Activated CD8-positive, alpha-beta T cell treated with anti-CD3 and anti-CD28 coated beads, Interleukin-2, amount 10 ng/mL, durations not matched to agents 7 days and 5 days (primary cell): ENCODE results near the gene CCDC63. TPM values are rescaled to one million over a fixed set of nuclear protein-coding genes. Genes with fewer than 3 reads are reported as not detected.

Source experiments
- ATAC-seq: fragments of 150-1000 bp; cut with Tn5 transposase; one replicate; pipeline ENCODE4 v1.10.0; 2021; ENCODE audit warnings: moderate library complexity
- CTCF ChIA-PET: fragments of 350-600 bp; sonication (Branson Sonifier 250); formaldehyde crosslinking; loops from one replicate; lab custom pipeline; 2021; ENCODE audit warnings: antibody characterized with exemption; lab: Charles Lee
- POLR2A ChIA-PET: fragments of 350-600 bp; sonication (Branson Sonifier 250); formaldehyde crosslinking; loops from one replicate; lab custom pipeline; 2021; ENCODE audit warnings: antibody characterized with exemption; lab: Charles Lee
- DNase-seq: peaks from one replicate; pipeline ENCODE4 v3.0.0-alpha.2; 2020
- H3K27ac Mint-ChIP-seq: one replicate; pipeline ENCODE4 v1.8.0; 2021; ENCODE audit warnings: mild to moderate bottlenecking, mixed read lengths
- H3K27me3 Mint-ChIP-seq: one replicate; pipeline ENCODE4 v1.8.0; 2021; ENCODE audit warnings: low read depth, mixed read lengths
- H3K36me3 Mint-ChIP-seq: one replicate; pipeline ENCODE4 v1.8.0; 2021; ENCODE audit warnings: low read depth, mixed read lengths
- H3K4me1 Mint-ChIP-seq: one replicate; pipeline ENCODE4 v1.8.0; 2021; ENCODE audit warnings: low read depth, mixed read lengths
- H3K4me3 Mint-ChIP-seq: one replicate; pipeline ENCODE4 v1.8.0; 2021; ENCODE audit warnings: mild to moderate bottlenecking, mixed read lengths
- H3K9me3 Mint-ChIP-seq: one replicate; pipeline ENCODE4 v1.8.0; 2022; ENCODE audit warnings: mixed read lengths; ENCODE audit not compliant: insufficient read depth
- total RNA-seq, 2 experiments: library from RNA; stranded (reverse); gene quantifications; one replicate each; pipeline ENCODE4 v1.2.3, GENCODE V29; 2021

The CCDC63 gene
- total RNA-seq, 2 experiments from 2014 or later = not detected

DNA sequence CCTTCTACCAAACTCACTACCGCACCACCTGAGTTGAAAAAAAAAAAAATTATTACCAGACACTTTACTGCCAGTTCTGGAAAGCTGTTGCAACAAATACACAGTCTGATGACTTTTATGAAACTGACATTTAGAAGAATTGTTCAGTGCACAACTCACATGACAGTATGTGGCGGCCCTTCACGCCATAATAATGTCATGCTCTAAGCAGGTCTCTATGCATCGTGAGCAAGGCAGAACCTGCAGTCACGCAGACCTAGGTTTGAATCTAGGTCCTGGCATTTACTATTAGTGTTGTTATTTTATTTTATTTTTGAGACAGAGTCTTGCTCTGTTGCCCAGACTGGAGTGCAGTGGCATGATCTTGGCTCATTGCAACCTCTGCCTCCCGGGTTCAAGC lies 65.5 kb downstream of the CCDC63 start:
- POLR2A ChIA-PET = no interaction called here
- no peak for ATAC-seq
- CTCF ChIA-PET = no interaction called here
- no peak for DNase-seq
- Mint-ChIP-seq H3K27me3 (no peaks in the 10 kb centered on the region), H3K9me3 (no peaks in the 10 kb centered on the region), H3K27ac (no peak overlapping the region), H3K4me1 (no peaks in the 10 kb centered on the region), H3K36me3 (no peaks in the 10 kb centered on the region), H3K4me3 (no peak overlapping the region)

DNA sequence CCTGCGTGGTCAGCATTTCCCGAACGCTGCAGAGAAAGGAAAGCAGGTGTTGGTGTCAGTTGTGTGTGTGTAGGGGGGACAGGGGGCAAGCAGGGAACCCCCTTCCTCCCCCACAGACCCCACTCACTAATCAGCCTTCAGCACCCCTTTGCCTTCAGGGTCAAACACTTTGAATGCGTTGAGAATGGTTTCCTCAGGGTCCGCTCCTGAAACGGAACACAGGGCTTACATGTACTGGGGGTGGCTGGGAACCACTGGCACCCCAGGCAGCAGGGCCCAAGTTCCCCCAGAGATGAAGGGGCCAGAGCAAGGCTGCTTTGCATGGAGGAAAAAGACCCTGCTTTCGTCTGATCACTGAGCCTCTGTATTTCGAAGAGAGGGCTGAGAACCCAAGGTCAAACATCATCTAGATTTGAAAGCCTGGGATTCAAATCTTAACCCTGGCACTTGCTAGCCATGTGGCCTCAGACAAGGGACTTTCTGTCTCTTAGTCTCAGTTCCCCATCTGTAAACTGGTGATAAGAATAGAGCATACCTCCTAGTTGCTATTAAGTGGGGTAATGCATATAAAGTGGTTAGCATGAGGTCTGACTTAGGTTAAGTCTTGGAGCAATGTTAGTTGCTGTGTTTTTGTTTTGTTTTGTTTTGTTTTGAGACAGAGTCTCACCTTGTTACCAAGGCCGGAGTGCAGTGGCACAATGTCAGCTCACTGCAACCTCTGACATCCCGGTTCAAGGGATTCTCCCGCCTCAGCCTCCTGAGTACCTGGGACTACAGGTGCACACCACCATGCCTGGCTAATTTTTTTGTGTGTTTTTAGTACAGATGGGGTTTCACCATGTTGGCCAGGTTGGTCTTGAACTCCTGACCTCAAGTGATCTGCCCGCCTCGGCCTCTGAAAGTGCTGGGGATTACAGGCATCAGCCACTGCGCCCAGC lies 66.6 kb downstream of the CCDC63 start:
- Mint-ChIP-seq H3K36me3 (no peaks in the 10 kb centered on the region), H3K9me3 (no peaks in the 10 kb centered on the region), H3K4me1 (no peaks in the 10 kb centered on the region), H3K4me3 (no peak overlapping the region), H3K27ac (no peak overlapping the region), H3K27me3 (peaks cover 4% of the 10 kb centered on the region)
- DNase-seq = no peak
- ChIA-PET POLR2A (no interaction called here), CTCF (no interaction called here)
- no peak for ATAC-seq

DNA sequence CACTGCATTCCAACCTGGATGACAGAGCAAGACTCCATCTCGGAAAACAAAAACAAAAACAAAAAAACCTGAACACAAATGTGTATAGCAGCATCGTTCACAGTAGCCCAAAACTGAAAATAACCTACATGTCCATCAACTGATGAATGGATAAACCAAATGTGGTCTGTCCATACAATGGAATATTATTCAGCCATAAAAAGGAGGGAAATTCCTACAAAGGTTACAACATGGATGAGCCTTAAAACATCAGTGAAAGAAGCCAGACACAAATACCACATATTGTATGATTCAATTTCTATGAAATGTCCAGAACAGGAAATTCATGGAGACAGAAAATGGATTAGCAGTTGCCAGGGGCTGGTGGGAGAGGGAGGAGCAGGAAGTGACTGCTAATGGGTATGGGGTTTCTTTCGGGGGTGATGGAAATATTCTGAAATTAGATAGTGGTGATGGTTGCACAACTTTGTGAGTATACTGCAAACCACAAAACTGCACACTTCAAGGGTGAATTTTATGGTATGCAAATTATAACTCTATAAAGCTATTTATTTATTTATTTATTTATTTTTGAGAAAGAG lies 69.6 kb downstream of the CCDC63 start:
- Mint-ChIP-seq H3K27me3 (peaks cover 4% of the 10 kb centered on the region), H3K4me3 (no peak overlapping the region), H3K4me1 (no peaks in the 10 kb centered on the region), H3K9me3 (no peaks in the 10 kb centered on the region), H3K27ac (no peak overlapping the region), H3K36me3 (no peaks in the 10 kb centered on the region)
- ATAC-seq (no peak), DNase-seq (no peak)
- ChIA-PET POLR2A (no interaction called here), CTCF (interaction anchor here (1.3 kb wide), 1 partner anchor 10 kb away, joined by 3 read pairs; no protein-coding TSS in a partner anchor)

DNA sequence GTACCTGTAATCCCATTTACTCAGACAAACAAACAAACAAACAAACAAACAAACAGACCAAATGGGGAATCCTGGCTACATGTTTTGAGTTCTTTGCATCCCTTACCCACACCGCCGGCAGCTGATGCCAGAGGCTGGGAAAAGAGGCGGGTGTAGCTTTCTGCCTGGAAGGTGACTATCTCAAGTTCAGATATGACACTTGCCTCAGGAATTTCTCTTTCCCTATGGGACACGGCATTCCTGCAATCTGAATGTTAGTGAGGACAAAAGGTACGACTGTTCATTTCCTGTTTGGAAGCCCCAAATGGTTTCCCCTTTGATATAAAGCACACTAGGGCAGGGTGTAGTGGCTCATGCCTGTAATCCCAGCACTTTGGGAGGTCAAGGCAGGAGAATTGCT lies 70.7 kb downstream of the CCDC63 start:
- no peaks in the 10 kb centered on the region for H3K4me1 Mint-ChIP-seq
- DNase-seq (no peak), ATAC-seq (no peak)
- H3K27ac Mint-ChIP-seq = no peak overlapping the region
- no peaks in the 10 kb centered on the region for H3K36me3 Mint-ChIP-seq
- no peaks in the 10 kb centered on the region for H3K9me3 Mint-ChIP-seq
- no peak overlapping the region for H3K4me3 Mint-ChIP-seq
- peaks cover 4% of the 10 kb centered on the region for H3K27me3 Mint-ChIP-seq
- POLR2A ChIA-PET = no interaction called here
- CTCF ChIA-PET = no interaction called here

DNA sequence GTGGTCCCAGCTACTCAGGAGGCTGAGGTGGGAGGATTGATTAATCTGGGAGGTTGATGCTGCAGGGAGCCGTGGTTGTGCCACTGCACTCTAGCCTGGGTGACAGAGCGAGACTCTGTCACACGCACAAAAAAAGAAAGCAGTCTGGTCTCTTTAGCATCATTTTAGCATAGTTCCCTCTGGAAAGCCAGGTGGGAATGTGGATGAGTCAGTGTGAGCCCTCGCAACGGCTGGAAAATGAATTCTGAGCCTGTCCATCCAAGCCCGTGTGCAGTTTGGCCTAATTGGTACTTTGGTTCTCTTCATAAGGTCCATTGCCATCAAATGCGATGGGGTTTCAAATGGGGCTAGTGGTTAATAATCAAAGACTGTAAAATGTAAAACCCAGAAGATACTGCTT lies 71.2 kb downstream of the CCDC63 start:
- CTCF ChIA-PET = no interaction called here
- Mint-ChIP-seq H3K4me3 (no peak overlapping the region), H3K9me3 (no peaks in the 10 kb centered on the region), H3K27me3 (peaks cover 4% of the 10 kb centered on the region), H3K27ac (no peak overlapping the region), H3K36me3 (no peaks in the 10 kb centered on the region), H3K4me1 (no peaks in the 10 kb centered on the region)
- DNase-seq = no peak
- POLR2A ChIA-PET = no interaction called here
- no peak for ATAC-seq

DNA sequence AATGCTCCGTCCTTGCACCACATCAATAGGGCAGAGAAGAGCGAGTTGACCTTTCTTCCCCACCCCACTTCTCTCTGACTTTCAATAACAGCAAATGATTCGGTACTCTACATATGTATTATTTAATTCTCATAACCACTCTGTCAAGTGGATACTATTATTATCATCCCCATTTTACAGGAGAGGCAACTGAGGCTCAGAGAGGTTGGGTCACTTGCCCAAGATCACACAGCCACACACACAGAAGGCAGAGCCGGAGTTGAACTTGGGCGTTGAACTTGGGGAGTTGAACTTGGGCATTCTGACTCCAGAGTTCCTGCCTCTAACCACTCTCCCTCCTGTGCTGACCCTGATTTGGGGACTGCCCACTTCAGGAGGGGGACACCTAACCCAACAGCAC lies 72.9 kb downstream of the CCDC63 start:
- Mint-ChIP-seq H3K27ac (no peak overlapping the region), H3K4me1 (no peaks in the 10 kb centered on the region), H3K9me3 (no peaks in the 10 kb centered on the region), H3K27me3 (peaks cover 4% of the 10 kb centered on the region), H3K36me3 (no peaks in the 10 kb centered on the region), H3K4me3 (no peak overlapping the region)
- POLR2A ChIA-PET = no interaction called here
- no peak for ATAC-seq
- no peak for DNase-seq
- CTCF ChIA-PET = interaction anchor here (1.6 kb wide), 1 partner anchor 32 kb away, joined by 7 read pairs; no protein-coding TSS in a partner anchor

DNA sequence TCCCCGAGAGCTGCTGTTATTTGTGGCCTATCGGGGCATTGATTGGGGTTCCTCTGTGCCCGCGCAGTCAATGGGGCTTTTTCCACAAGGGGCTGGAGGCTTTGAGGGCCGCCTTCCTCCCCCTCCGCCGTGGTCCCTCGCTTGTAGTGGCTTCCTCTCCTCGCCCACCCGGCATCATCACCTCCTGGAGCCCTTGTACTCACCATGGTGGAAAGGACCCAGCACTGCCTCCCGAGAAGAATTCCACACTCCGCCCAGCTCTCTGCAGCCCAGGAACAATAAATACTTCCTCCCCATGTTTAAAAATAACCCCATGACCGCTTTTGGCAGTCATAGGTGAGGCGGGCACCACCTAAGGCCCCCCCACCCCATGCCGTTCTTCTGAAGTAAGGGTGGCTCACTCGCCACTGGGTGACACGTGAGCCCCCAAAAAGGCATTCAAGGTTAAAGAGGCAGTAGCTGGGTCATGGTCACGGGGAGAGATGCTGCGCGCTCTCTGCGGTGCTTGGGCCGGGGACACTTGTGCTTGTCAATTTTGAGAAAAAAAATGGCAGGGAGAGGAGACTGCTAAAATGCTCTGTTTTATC lies 73.6 kb downstream of the CCDC63 start, which contains the start of gene MYL2:
Gene MYL2 (minus strand): TSS at position 256 of the 587 bp plus-strand sequence. CDS start 50 bp downstream, at position 206.
- Mint-ChIP-seq H3K4me1 (no peaks in the 10 kb centered on the region), H3K36me3 (no peaks in the 10 kb centered on the region), H3K27me3 (peaks cover 4% of the 10 kb centered on the region), H3K4me3 (no peak within 1 kb of the TSS), H3K9me3 (no peaks in the 10 kb centered on the region), H3K27ac (no peak within 1 kb of the TSS)
- CTCF ChIA-PET = interaction anchor here (1.6 kb wide), 1 partner anchor 33 kb away, joined by 7 read pairs; no protein-coding TSS in a partner anchor
- DNase-seq = no peak
- POLR2A ChIA-PET = no interaction called here
- no peak for ATAC-seq

DNA sequence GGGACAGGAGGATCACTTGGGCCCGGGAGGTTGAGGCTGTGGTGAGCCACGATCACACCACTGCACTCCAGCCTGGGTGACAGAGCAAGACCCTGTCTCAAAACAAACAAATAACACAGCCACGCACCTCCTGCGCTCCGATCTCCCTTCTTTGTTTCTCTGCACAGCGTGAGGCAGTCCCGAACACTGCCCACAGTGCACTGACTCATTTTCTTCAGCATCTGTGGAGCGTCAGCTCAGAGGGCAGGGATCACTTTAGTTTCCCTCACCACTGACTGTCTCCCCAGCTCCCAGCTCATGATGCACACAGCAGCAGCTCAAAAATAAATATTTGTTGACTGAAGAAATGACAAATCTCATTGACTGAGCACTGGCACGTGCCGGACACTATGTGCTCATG lies 74.5 kb downstream of the CCDC63 start:
- no peak for DNase-seq
- ATAC-seq = no peak
- peaks cover 11% of the 10 kb centered on the region for H3K27me3 Mint-ChIP-seq
- no peak overlapping the region for H3K27ac Mint-ChIP-seq
- ChIA-PET POLR2A (no interaction called here), CTCF (interaction anchor here (0.6 to 1.6 kb wide), 2 partner anchors 34 to 290 kb away, joined by 3 to 7 read pairs; no protein-coding TSS in a partner anchor)
- no peaks in the 10 kb centered on the region for H3K9me3 Mint-ChIP-seq
- no peaks in the 10 kb centered on the region for H3K4me1 Mint-ChIP-seq
- H3K36me3 Mint-ChIP-seq = no peaks in the 10 kb centered on the region
- no peak overlapping the region for H3K4me3 Mint-ChIP-seq

DNA sequence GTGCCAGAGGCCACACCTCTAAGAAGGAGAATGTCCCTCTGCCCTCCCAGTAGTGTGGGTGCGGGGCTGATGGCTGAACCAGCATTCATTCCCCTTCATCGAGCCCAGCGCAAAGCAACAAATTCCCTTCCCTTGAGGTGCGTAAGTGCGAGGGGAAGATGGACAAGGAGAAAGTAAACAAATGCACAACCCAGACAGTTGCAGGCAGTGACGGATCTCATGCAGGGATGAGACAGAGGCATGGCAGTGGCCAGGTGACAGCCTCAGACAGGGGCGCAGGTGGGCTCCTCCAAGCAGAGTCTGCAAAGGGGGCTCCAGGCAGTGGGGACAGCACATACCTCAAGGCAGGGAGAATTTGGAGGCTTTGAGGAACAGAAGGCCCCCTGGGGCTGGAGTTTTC lies 75.9 kb downstream of the CCDC63 start:
- no peak for ATAC-seq
- Mint-ChIP-seq H3K36me3 (no peaks in the 10 kb centered on the region), H3K27ac (no peak overlapping the region), H3K27me3 (peaks cover 10% of the 10 kb centered on the region), H3K4me3 (no peak overlapping the region), H3K4me1 (no peaks in the 10 kb centered on the region), H3K9me3 (no peaks in the 10 kb centered on the region)
- CTCF ChIA-PET = no interaction called here
- POLR2A ChIA-PET = no interaction called here
- DNase-seq = no peak

DNA sequence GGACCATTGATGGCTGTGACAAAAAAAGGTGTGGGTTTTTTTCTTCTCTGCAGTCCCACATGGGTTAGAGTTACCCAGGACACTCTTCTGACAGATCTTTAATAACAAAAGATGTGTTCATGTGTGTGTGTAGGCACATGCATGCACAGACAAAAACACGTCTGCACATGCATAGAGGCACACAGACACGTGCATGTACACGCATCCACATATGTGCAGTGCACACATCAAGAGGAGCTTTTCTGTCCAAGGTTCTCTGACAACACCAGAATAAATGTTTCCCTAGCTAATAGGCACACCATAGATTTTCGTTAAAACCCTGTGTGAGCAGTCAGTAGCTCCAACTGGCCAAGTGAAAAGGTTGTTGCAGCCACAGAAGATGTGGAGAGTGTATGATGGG lies 76.4 kb downstream of the CCDC63 start:
- no peaks in the 10 kb centered on the region for H3K9me3 Mint-ChIP-seq

DNA sequence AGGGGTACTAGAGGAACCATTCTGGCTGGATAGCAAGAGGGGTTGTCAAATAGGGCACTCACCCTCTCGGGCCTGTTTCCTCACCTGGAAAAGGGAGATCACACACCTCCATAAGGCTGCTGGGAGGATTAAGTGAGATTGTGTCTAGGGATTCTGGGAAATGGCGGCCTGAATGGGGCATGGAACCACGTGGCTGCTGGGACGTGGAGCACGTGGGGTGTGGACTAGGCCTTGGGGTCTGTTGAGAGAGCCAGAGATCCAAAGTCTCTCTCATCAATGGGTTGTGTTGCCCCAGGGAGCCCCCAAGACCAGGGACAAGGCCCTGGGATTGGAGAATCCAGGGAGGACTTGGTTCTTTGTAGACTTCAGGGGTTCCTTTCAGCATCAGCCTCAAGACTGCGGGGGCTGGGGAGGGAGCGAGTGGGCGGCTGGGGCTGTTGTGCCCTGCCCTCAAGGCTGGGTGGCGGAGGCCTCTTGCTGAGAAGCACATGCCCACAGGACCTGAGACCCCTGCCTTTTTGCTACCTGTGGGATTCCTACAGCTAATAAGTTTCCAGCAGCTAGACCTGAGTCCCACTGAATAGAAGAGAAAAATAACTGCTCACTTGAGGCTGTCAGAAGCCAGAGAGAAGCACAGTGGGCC lies 77.0 kb downstream of the CCDC63 start:
- Mint-ChIP-seq H3K9me3 (no peaks in the 10 kb centered on the region), H3K27me3 (peaks cover 8% of the 10 kb centered on the region), H3K4me1 (no peaks in the 10 kb centered on the region), H3K27ac (no peak overlapping the region), H3K4me3 (no peak overlapping the region), H3K36me3 (no peaks in the 10 kb centered on the region)
- ChIA-PET CTCF (no interaction called here), POLR2A (no interaction called here)
- DNase-seq = no peak
- ATAC-seq = no peak

More for the DNA sequence above, 76.4 kb downstream of the CCDC63 start:
- ATAC-seq (no peak), DNase-seq (no peak)
- no peak overlapping the region for H3K4me3 Mint-ChIP-seq
- no peak overlapping the region for H3K27ac Mint-ChIP-seq
- H3K4me1 Mint-ChIP-seq = no peaks in the 10 kb centered on the region
- peaks cover 8% of the 10 kb centered on the region for H3K27me3 Mint-ChIP-seq
- ChIA-PET POLR2A (no interaction called here), CTCF (no interaction called here)
- H3K36me3 Mint-ChIP-seq = no peaks in the 10 kb centered on the region
